CD4-positive, alpha-beta memory T cell (primary cell): Measurements from ENCODE around the gene GRIA4. TPM values are rescaled to one million over a fixed set of nuclear protein-coding genes. Genes with fewer than 3 reads are reported as not detected.
"Not testable (repeated sequence)": the region's sequence is repeated elsewhere in the genome, so short reads cannot be mapped to it uniquely, and the experiment has no call there.

Source experiments
- CTCF ChIA-PET: fragments of 350-600 bp; sonication (Branson Sonifier 250); formaldehyde crosslinking; loops from one replicate; lab custom pipeline; 2021; ENCODE audit warnings: inconsistent platforms; ENCODE audit not compliant: partially characterized antibody; lab: Charles Lee
- POLR2A ChIA-PET: fragments of 350-600 bp; sonication (Branson Sonifier 250); formaldehyde crosslinking; loops from one replicate; lab custom pipeline; 2021; ENCODE audit not compliant: partially characterized antibody; lab: Charles Lee
- DNase-seq, 5 donors: peaks; one replicate each; pipeline versions ENCODE4 v3.0.0 to v3.0.0-alpha.2; 2020 to 2022; ENCODE audit warnings: mixed read lengths in 1 of 5
- H3K27ac ChIP-seq: one replicate; pipeline ENCODE4 v1.7.0; 2013; ENCODE audit warnings: low read depth, low read length
- H3K27me3 ChIP-seq: 2 replicates; pipeline ENCODE4 v1.7.0; 2013; ENCODE audit warnings: mild to moderate bottlenecking, low read length, moderate library complexity; ENCODE audit not compliant: insufficient read depth
- H3K36me3 ChIP-seq: 2 replicates; pipeline ENCODE4 v1.7.0; 2013; ENCODE audit warnings: mild to moderate bottlenecking, low read length, moderate library complexity; ENCODE audit not compliant: insufficient read depth
- H3K4me1 ChIP-seq: 2 replicates; pipeline ENCODE4 v1.7.0; 2013; ENCODE audit warnings: mild to moderate bottlenecking, low read length, moderate library complexity; ENCODE audit not compliant: insufficient read depth
- H3K4me3 ChIP-seq, 2 donors: one replicate each; pipeline ENCODE4 v1.7.0; 2013; ENCODE audit warnings: low read length in 2 of 2, mild to moderate bottlenecking in 1 of 2
- H3K9me3 ChIP-seq, 2 donors: one replicate each; pipeline ENCODE4 v1.7.0; 2013; ENCODE audit warnings: low read length in 2 of 2, control low read depth in 1 of 2; ENCODE audit not compliant: control insufficient read depth in 1 of 2
- H3K27ac Mint-ChIP-seq, 7 donors: one replicate each; pipeline ENCODE4 v1.8.0; 2020 to 2021; ENCODE audit warnings: mixed read lengths in 7 of 7, mild to moderate bottlenecking in 6 of 7, inconsistent platforms in 3 of 7, moderate library complexity in 3 of 7
- H3K27me3 Mint-ChIP-seq, 2 donors: one replicate each; pipeline ENCODE4 v1.8.0; 2020 to 2021; ENCODE audit warnings: mixed read lengths in 2 of 2
- H3K36me3 Mint-ChIP-seq, 2 donors: one replicate each; pipeline ENCODE4 v1.8.0; 2020 to 2021; ENCODE audit warnings: mixed read lengths in 2 of 2, inconsistent platforms in 1 of 2, mild to moderate bottlenecking in 1 of 2
- H3K4me1 Mint-ChIP-seq, 4 donors: one replicate each; pipeline ENCODE4 v1.8.0; 2020 to 2021; ENCODE audit warnings: mixed read lengths in 4 of 4, mild to moderate bottlenecking in 1 of 4
- H3K4me3 Mint-ChIP-seq, 8 donors: one replicate each; pipeline ENCODE4 v1.8.0; 2020 to 2021; ENCODE audit warnings: mixed read lengths in 8 of 8, mild to moderate bottlenecking in 7 of 8, moderate library complexity in 6 of 8, inconsistent platforms in 3 of 8
- H3K9me3 Mint-ChIP-seq, 8 donors: one replicate each; pipeline ENCODE4 v1.8.0; 2020 to 2021; ENCODE audit warnings: mixed read lengths in 8 of 8, mild to moderate bottlenecking in 5 of 8, inconsistent platforms in 3 of 8, moderate library complexity in 1 of 8
- intact Hi-C: fragments of 100-400 bp; cut with micrococcal nuclease; formaldehyde crosslinking; loops from one replicate; pipeline ENCODE4 v1.15.1; 2023
- polyA plus RNA-seq, 2 donors: library from polyadenylated mRNA; unstranded; fragments of 300-500 nt; fragmentation: Illumina TruSeq; gene quantifications; one replicate each; pipeline ENCODE4 v1.2.3, GENCODE V29; 2021
- total RNA-seq, 2 experiments: library from RNA; stranded (reverse); gene quantifications; one replicate each; pipeline ENCODE4 v1.2.3, GENCODE V29; 2021

Gene GRIA4
- total and polyA plus RNA-seq, 4 experiments from 2014 or later: not detected

GRCh38 chr11:105783216-105783615 lies 173.3 kb downstream of the GRIA4 start:
- H3K36me3 Mint-ChIP-seq: no peaks in the 10 kb centered on the region
- H3K27me3 Mint-ChIP-seq: no peaks in the 10 kb centered on the region
- POLR2A ChIA-PET: no interaction called here
- Histone ChIP-seq H3K27me3 (no peaks in the 10 kb centered on the region), H3K4me3 (no peak overlapping the region), H3K4me1 (no peaks in the 10 kb centered on the region), H3K36me3 (no peaks in the 10 kb centered on the region), H3K27ac (no peak overlapping the region), H3K9me3 (no peaks in the 10 kb centered on the region)
- no peak overlapping the region for H3K27ac Mint-ChIP-seq
- CTCF ChIA-PET: no interaction called here
- H3K9me3 Mint-ChIP-seq: no peaks in the 10 kb centered on the region
- no peak for DNase-seq
- no peak overlapping the region for H3K4me3 Mint-ChIP-seq
- intact Hi-C loops: no loop called here
- no peaks in the 10 kb centered on the region for H3K4me1 Mint-ChIP-seq

- CTCF ChIA-PET, H3K27ac ChIP-seq: not testable (repeated sequence)
Observed at GRCh38 chr11:105785850-105786249, 176.0 kb downstream of the GRIA4 start.

GRCh38 chr11:105786741-105787140 lies 176.9 kb downstream of the GRIA4 start:
- Mint-ChIP-seq H3K36me3 (no peaks in the 10 kb centered on the region), H3K9me3 (no peaks in the 10 kb centered on the region), H3K27ac (no peak overlapping the region), H3K4me3 (no peak overlapping the region), H3K27me3 (no peaks in the 10 kb centered on the region), H3K4me1 (no peaks in the 10 kb centered on the region)
- Histone ChIP-seq H3K27me3 (no peaks in the 10 kb centered on the region), H3K4me3 (no peak overlapping the region), H3K4me1 (no peaks in the 10 kb centered on the region), H3K27ac (no peak overlapping the region), H3K9me3 (no peaks in the 10 kb centered on the region), H3K36me3 (no peaks in the 10 kb centered on the region)
- POLR2A ChIA-PET: no interaction called here
- no peak for DNase-seq
- CTCF ChIA-PET: no interaction called here
- intact Hi-C loops: no loop called here

More at GRCh38 chr11:105785850-105786249, 176.0 kb downstream of the GRIA4 start:
- H3K27me3 Mint-ChIP-seq, H3K4me1 ChIP-seq, H3K27ac Mint-ChIP-seq, DNase-seq, H3K27me3 ChIP-seq, intact Hi-C loops, H3K36me3 ChIP-seq, H3K36me3 Mint-ChIP-seq, H3K9me3 Mint-ChIP-seq, POLR2A ChIA-PET, H3K4me1 Mint-ChIP-seq, H3K4me3 ChIP-seq, H3K9me3 ChIP-seq, H3K4me3 Mint-ChIP-seq: not testable (repeated sequence)

GRCh38 chr11:105789579-105790420 lies 179.9 kb downstream of the GRIA4 start:
- Histone ChIP-seq H3K27me3 (no peaks in the 10 kb centered on the region), H3K9me3 (no peaks in the 10 kb centered on the region), H3K36me3 (no peaks in the 10 kb centered on the region), H3K4me3 (no peak overlapping the region), H3K27ac (no peak overlapping the region), H3K4me1 (no peaks in the 10 kb centered on the region)
- intact Hi-C loops: no loop called here
- no peaks in the 10 kb centered on the region for H3K27me3 Mint-ChIP-seq
- H3K9me3 Mint-ChIP-seq: no peaks in the 10 kb centered on the region
- ChIA-PET POLR2A (no interaction called here), CTCF (no interaction called here)
- DNase-seq: no peak
- H3K4me1 Mint-ChIP-seq: no peaks in the 10 kb centered on the region
- no peak overlapping the region for H3K4me3 Mint-ChIP-seq
- H3K27ac Mint-ChIP-seq: no peak overlapping the region
- no peaks in the 10 kb centered on the region for H3K36me3 Mint-ChIP-seq

- H3K9me3 ChIP-seq: no peaks in the 10 kb centered on the region
- no peaks in the 10 kb centered on the region for H3K36me3 ChIP-seq
- no peaks in the 10 kb centered on the region for H3K9me3 Mint-ChIP-seq
- POLR2A ChIA-PET: no interaction called here
- no peak overlapping the region for H3K4me3 Mint-ChIP-seq
- no peaks in the 10 kb centered on the region for H3K4me1 ChIP-seq
- H3K27ac ChIP-seq: no peak overlapping the region
- no peak overlapping the region for H3K27ac Mint-ChIP-seq
- intact Hi-C loops: no loop called here
- H3K4me3 ChIP-seq: no peak overlapping the region
- H3K27me3 Mint-ChIP-seq: peaks cover 0 to 1% of the 10 kb centered on the region in 2 donors
- H3K27me3 ChIP-seq: no peaks in the 10 kb centered on the region
- CTCF ChIA-PET: no interaction called here
- no peaks in the 10 kb centered on the region for H3K4me1 Mint-ChIP-seq
- no peaks in the 10 kb centered on the region for H3K36me3 Mint-ChIP-seq
- DNase-seq: no peak
Observed at GRCh38 chr11:105790840-105791239, 181.0 kb downstream of the GRIA4 start.

GRCh38 chr11:105793092-105793491 lies 183.2 kb downstream of the GRIA4 start:
- Histone ChIP-seq H3K4me3 (no peak overlapping the region), H3K4me1 (no peaks in the 10 kb centered on the region), H3K9me3 (no peaks in the 10 kb centered on the region), H3K27ac (no peak overlapping the region), H3K36me3 (no peaks in the 10 kb centered on the region), H3K27me3 (no peaks in the 10 kb centered on the region)
- ChIA-PET POLR2A (no interaction called here), CTCF (no interaction called here)
- no peak for DNase-seq
- Mint-ChIP-seq H3K4me1 (no peaks in the 10 kb centered on the region), H3K27me3 (peaks cover 0 to 1% of the 10 kb centered on the region in 2 donors), H3K27ac (no peak overlapping the region), H3K9me3 (no peaks in the 10 kb centered on the region), H3K36me3 (no peaks in the 10 kb centered on the region), H3K4me3 (no peak overlapping the region)
- intact Hi-C loops: no loop called here

- Histone ChIP-seq H3K9me3 (no peaks in the 10 kb centered on the region), H3K4me1 (no peaks in the 10 kb centered on the region), H3K36me3 (no peaks in the 10 kb centered on the region), H3K4me3 (no peak overlapping the region), H3K27ac (no peak overlapping the region), H3K27me3 (no peaks in the 10 kb centered on the region)
- intact Hi-C loops: no loop called here
- no peaks in the 10 kb centered on the region for H3K4me1 Mint-ChIP-seq
- no peaks in the 10 kb centered on the region for H3K9me3 Mint-ChIP-seq
- no peak overlapping the region for H3K4me3 Mint-ChIP-seq
- ChIA-PET POLR2A (no interaction called here), CTCF (no interaction called here)
- H3K36me3 Mint-ChIP-seq: no peaks in the 10 kb centered on the region
- DNase-seq: no peak
- peaks cover 1 to 2% of the 10 kb centered on the region in 2 donors for H3K27me3 Mint-ChIP-seq
- H3K27ac Mint-ChIP-seq: no peak overlapping the region
Observed at GRCh38 chr11:105799263-105799662, 189.4 kb downstream of the GRIA4 start.
